Peyer's patch (tissue), 4 donors: ENCODE measurements around the gene AZU1.

ENCODE experiments used
- CTCF ChIP-seq, 6 experiments: fragments of 450-650 bp in 4 of 6; fragments of 200-600 bp in 2 of 6; sonication (generic) in 1 of 6; IDR thresholded peaks; one replicate each; pipeline ENCODE4 v1.5.1; 2017 to 2019; ENCODE audit warnings: antibody characterized with exemption in 6 of 6, mild to moderate bottlenecking in 3 of 6, moderate library complexity in 1 of 6
- POLR2A ChIP-seq, 2 donors: fragments of 450-650 bp; IDR thresholded peaks; one replicate each; pipeline ENCODE4 v1.5.1; 2017; ENCODE audit warnings: antibody characterized with exemption in 2 of 2, mild to moderate bottlenecking in 2 of 2, moderate library complexity in 2 of 2

GRCh38 chr19:844546-844971, 16.9 kb downstream of the AZU1 start:
- no peak for TF ChIP-seq CTCF (IDR thresholded peaks at IDR 0.05)
- TF ChIP-seq POLR2A (IDR thresholded peaks at IDR 0.05): no peak
